ENCODE measurements around the gene MSH3. TPM values are rescaled to one million over a fixed set of nuclear protein-coding genes. Genes with fewer than 3 reads are reported as not detected.
A peak's percentile ranks its signal among the peaks of the same experiment; 100 is the strongest.

Gene MSH3
- total RNA-seq, 1 donor from 2014 or later: 13.0 TPM

GRCh38 chr5:80615266-80615914, 39.1 kb upstream of the MSH3 start:
- H3K4me1 Mint-ChIP-seq (ENCODE audit: unreplicated experiment): peaks cover 13% of the 10 kb centered on the region
- H3K4me3 Mint-ChIP-seq (ENCODE audit: unreplicated experiment): no peak overlapping the region
- TF ChIP-seq CTCF (IDR thresholded peaks at IDR 0.05; ENCODE audit: unreplicated experiment): no peak
- H3K27ac Mint-ChIP-seq (ENCODE audit: unreplicated experiment): no peak overlapping the region
- no peaks in the 10 kb centered on the region for H3K36me3 Mint-ChIP-seq (ENCODE audit: low read depth, unreplicated experiment)
- no peak for DNase-seq (ENCODE audit: low spot score)
- H3K27me3 Mint-ChIP-seq (ENCODE audit: unreplicated experiment): no peaks in the 10 kb centered on the region
- H3K9me3 Mint-ChIP-seq (ENCODE audit: unreplicated experiment): no peaks in the 10 kb centered on the region

- H3K4me3 Mint-ChIP-seq (ENCODE audit: unreplicated experiment): no peak overlapping the region
- peaks cover 7% of the 10 kb centered on the region for H3K36me3 Mint-ChIP-seq (ENCODE audit: low read depth, unreplicated experiment)
- H3K9me3 Mint-ChIP-seq (ENCODE audit: unreplicated experiment): no peaks in the 10 kb centered on the region
- no peak for DNase-seq (ENCODE audit: low spot score)
- TF ChIP-seq CTCF (IDR thresholded peaks at IDR 0.05; ENCODE audit: unreplicated experiment): no peak
- H3K27me3 Mint-ChIP-seq (ENCODE audit: unreplicated experiment): peaks cover 2% of the 10 kb centered on the region
- H3K27ac Mint-ChIP-seq (ENCODE audit: unreplicated experiment): no peak overlapping the region
- peaks cover 13% of the 10 kb centered on the region for H3K4me1 Mint-ChIP-seq (ENCODE audit: unreplicated experiment)
These were observed 36.0 kb upstream of the MSH3 start for GRCh38 chr5:80618438-80618837.

- no peak for TF ChIP-seq CTCF (IDR thresholded peaks at IDR 0.05; ENCODE audit: unreplicated experiment)
- Mint-ChIP-seq H3K4me1 (ENCODE audit: unreplicated experiment) (peaks cover 13% of the 10 kb centered on the region), H3K27me3 (ENCODE audit: unreplicated experiment) (peaks cover 2% of the 10 kb centered on the region), H3K4me3 (ENCODE audit: unreplicated experiment) (no peak overlapping the region), H3K36me3 (ENCODE audit: low read depth, unreplicated experiment) (peaks cover 7% of the 10 kb centered on the region), H3K9me3 (ENCODE audit: unreplicated experiment) (no peaks in the 10 kb centered on the region), H3K27ac (ENCODE audit: unreplicated experiment) (peak overlapping the region; percentile 59)
- no peak for DNase-seq (ENCODE audit: low spot score)
These were observed 35.4 kb upstream of the MSH3 start for GRCh38 chr5:80619086-80619485.

GRCh38 chr5:80620211-80620610, 34.2 kb upstream of the MSH3 start:
- no peaks in the 10 kb centered on the region for H3K9me3 Mint-ChIP-seq (ENCODE audit: unreplicated experiment)
- TF ChIP-seq CTCF (IDR thresholded peaks at IDR 0.05; ENCODE audit: unreplicated experiment): no peak
- H3K27me3 Mint-ChIP-seq (ENCODE audit: unreplicated experiment): peaks cover 2% of the 10 kb centered on the region
- no peak overlapping the region for H3K27ac Mint-ChIP-seq (ENCODE audit: unreplicated experiment)
- H3K36me3 Mint-ChIP-seq (ENCODE audit: low read depth, unreplicated experiment): peaks cover 7% of the 10 kb centered on the region
- H3K4me1 Mint-ChIP-seq (ENCODE audit: unreplicated experiment): peaks cover 13% of the 10 kb centered on the region
- H3K4me3 Mint-ChIP-seq (ENCODE audit: unreplicated experiment): no peak overlapping the region
- no peak for DNase-seq (ENCODE audit: low spot score)

- H3K27ac Mint-ChIP-seq (ENCODE audit: unreplicated experiment): no peak overlapping the region
These were observed 31.7 kb upstream of the MSH3 start for GRCh38 chr5:80622756-80623155.

More at GRCh38 chr5:80622756-80623155, 31.7 kb upstream of the MSH3 start:
- Mint-ChIP-seq H3K9me3 (ENCODE audit: unreplicated experiment) (no peaks in the 10 kb centered on the region), H3K4me3 (ENCODE audit: unreplicated experiment) (no peak overlapping the region), H3K4me1 (ENCODE audit: unreplicated experiment) (peaks cover 13% of the 10 kb centered on the region), H3K36me3 (ENCODE audit: low read depth, unreplicated experiment) (peaks cover 7% of the 10 kb centered on the region), H3K27me3 (ENCODE audit: unreplicated experiment) (peaks cover 2% of the 10 kb centered on the region)
- DNase-seq (ENCODE audit: low spot score): no peak
- TF ChIP-seq CTCF (IDR thresholded peaks at IDR 0.05; ENCODE audit: unreplicated experiment): no peak
